Left forelimb (tissue), 1 donor: ENCODE measurements around the gene SH3D19.
A peak's percentile ranks its signal among the peaks of the same experiment; 100 is the strongest.

Source experiments
- DNase-seq: peaks from one replicate; pipeline ENCODE4 v3.0.0-alpha.2; 2018; ENCODE audit warnings: low spot score

Gene SH3D19

GRCh38 chr4:151195801-151196200, 129.6 kb downstream of the SH3D19 start:
- no peak for DNase-seq

- DNase-seq, result no peak
Measured at GRCh38 chr4:151193414-151193813, 132.0 kb downstream of the SH3D19 start.

GRCh38 chr4:151192556-151193235, 132.7 kb downstream of the SH3D19 start:
- DNase-seq, result no peak

- no peak for DNase-seq
Measured at GRCh38 chr4:151184523-151185458, 140.6 kb downstream of the SH3D19 start.

GRCh38 chr4:151182455-151182996, 142.9 kb downstream of the SH3D19 start:
- DNase-seq, result no peak

- DNase-seq, result no peak
Measured at GRCh38 chr4:151176685-151177084, 148.7 kb downstream of the SH3D19 start.

GRCh38 chr4:151175754-151176631, 149.4 kb downstream of the SH3D19 start:
- no peak for DNase-seq

- no peak for DNase-seq
Measured at GRCh38 chr4:151175233-151175632, 150.2 kb downstream of the SH3D19 start.

- DNase-seq, result no peak
Measured at GRCh38 chr4:151174784-151175183, 150.6 kb downstream of the SH3D19 start.

GRCh38 chr4:151173871-151174270, 151.5 kb downstream of the SH3D19 start:
- peak; percentile 72 for DNase-seq

- DNase-seq, result no peak
Measured at GRCh38 chr4:151169900-151170299, 155.5 kb downstream of the SH3D19 start.

- DNase-seq, result peak; percentile 80
Measured at GRCh38 chr4:151169223-151169622, 156.2 kb downstream of the SH3D19 start.

- no peak for DNase-seq
Measured at GRCh38 chr4:151167561-151167960, 157.8 kb downstream of the SH3D19 start.

GRCh38 chr4:151166636-151167035, 158.8 kb downstream of the SH3D19 start:
- DNase-seq, result no peak

GRCh38 chr4:151165205-151166000, 160.0 kb downstream of the SH3D19 start:
- DNase-seq, result no peak

- DNase-seq, result no peak
Measured at GRCh38 chr4:151163855-151164254, 161.6 kb downstream of the SH3D19 start.

GRCh38 chr4:151158979-151159378, 166.4 kb downstream of the SH3D19 start:
- no peak for DNase-seq

GRCh38 chr4:151157543-151157942, 167.9 kb downstream of the SH3D19 start:
- no peak for DNase-seq

- DNase-seq, result no peak
Measured at GRCh38 chr4:151153585-151153984, 171.8 kb downstream of the SH3D19 start.

GRCh38 chr4:151152028-151152427, 173.4 kb downstream of the SH3D19 start:
- DNase-seq, result no peak
